ENCODE data around the gene VTI1A.

DNA sequence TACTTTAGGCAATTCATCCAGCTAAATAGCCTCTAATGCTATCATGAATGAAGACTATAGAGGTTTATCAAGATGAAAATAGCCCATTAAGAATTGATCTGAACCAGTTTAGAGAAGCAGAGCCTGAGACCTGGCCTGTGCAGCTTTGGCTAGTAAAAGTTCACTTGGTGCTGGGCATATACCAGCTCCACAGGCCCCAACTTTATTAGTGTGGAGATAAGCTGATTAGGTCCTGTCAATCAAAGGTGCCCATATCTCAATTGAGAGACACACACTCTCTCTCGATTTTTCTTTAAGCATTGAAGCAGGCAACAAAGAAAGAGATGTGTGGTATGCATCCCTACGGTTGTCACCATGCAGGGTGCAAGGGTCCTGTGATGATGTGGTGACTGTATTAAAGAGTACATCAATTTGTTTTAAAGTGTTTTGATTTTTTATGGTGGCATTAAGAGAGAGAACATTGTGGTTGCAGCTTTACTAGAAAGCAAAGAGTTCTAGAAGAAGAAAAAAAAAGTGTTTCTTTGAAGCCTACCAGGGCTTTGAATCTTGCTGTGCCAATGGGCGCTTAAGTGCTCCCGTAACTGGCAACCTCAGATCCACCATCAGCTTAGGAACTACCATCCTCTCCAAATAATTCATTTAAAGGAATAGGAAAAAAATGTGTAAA, 111.6 kb downstream of the VTI1A start:
- TF ChIP-seq, protein P1, sequence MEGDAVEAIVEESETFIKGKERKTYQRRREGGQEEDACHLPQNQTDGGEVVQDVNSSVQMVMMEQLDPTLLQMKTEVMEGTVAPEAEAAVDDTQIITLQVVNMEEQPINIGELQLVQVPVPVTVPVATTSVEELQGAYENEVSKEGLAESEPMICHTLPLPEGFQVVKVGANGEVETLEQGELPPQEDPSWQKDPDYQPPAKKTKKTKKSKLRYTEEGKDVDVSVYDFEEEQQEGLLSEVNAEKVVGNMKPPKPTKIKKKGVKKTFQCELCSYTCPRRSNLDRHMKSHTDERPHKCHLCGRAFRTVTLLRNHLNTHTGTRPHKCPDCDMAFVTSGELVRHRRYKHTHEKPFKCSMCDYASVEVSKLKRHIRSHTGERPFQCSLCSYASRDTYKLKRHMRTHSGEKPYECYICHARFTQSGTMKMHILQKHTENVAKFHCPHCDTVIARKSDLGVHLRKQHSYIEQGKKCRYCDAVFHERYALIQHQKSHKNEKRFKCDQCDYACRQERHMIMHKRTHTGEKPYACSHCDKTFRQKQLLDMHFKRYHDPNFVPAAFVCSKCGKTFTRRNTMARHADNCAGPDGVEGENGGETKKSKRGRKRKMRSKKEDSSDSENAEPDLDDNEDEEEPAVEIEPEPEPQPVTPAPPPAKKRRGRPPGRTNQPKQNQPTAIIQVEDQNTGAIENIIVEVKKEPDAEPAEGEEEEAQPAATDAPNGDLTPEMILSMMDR (IDR thresholded peaks at IDR 0.05) = no peak
- TF ChIP-seq POLR2AphosphoS5 (IDR thresholded peaks at IDR 0.05) = no peak

Data from breast epithelium (tissue), 3 donors.